ENCODE results near the gene HSD17B1. TPM values are rescaled to one million over a fixed set of nuclear protein-coding genes. Genes with fewer than 3 reads are reported as not detected.

The HSD17B1 gene
- total and polyA plus RNA-seq, 2 donors (not counting 3 experiments of a cell fraction or from before 2014, with no cell fraction given): 0.22 to 1.0 TPM

- Histone ChIP-seq H3K27me3 (ENCODE audit: control insufficient read depth in 2 of 2, insufficient read depth in 2 of 2, low read length in 2 of 2) (no peaks in the 10 kb centered on the region), H3K27ac (ENCODE audit: insufficient read depth, low read depth, low read length) (no peak overlapping the region), H3K36me3 (ENCODE audit: control insufficient read depth in 2 of 2, extremely low read depth in 1 of 2, insufficient read depth in 2 of 2, low read length in 2 of 2) (no peaks in the 10 kb centered on the region), H3K79me2 (ENCODE audit: control insufficient read depth, insufficient read depth, low read length) (peaks cover 17% of the 10 kb centered on the region), H3K4me1 (ENCODE audit: control insufficient read depth, extremely low read depth, insufficient read depth, low read length) (peaks cover 14% of the 10 kb centered on the region), H3K4me3 (replicated peaks in 1 of 3; ENCODE audit: insufficient read depth in 1 of 3, low read depth in 1 of 3, low read length in 3 of 3) (no peak overlapping the region), H3K4me2 (ENCODE audit: insufficient read depth, low read length) (peak overlapping the region; percentile 58), H3K9me1 (replicated peaks; ENCODE audit: control insufficient read depth, extremely low read depth, insufficient read depth, low read length) (no peaks in the 10 kb centered on the region), H2AFZ (ENCODE audit: low read depth, low read length) (no peak overlapping the region), H3K9me3 (replicated peaks; ENCODE audit: control insufficient read depth, insufficient read depth, low read length) (no peaks in the 10 kb centered on the region), H4K20me1 (replicated peaks; ENCODE audit: control insufficient read depth, extremely low read depth, insufficient read depth, low read length) (no peaks in the 10 kb centered on the region), H3K9ac (replicated peaks; ENCODE audit: extremely low read depth, insufficient read depth, low read length) (no peak overlapping the region)
- no peak for TF ChIP-seq MYC (IDR thresholded peaks at IDR 0.05; ENCODE audit: low read depth, low read length)
- TF ChIP-seq GATA2 (IDR thresholded peaks at IDR 0.05; ENCODE audit: insufficient read depth, insufficient read length, low read depth, low read length): no peak
- no peak for TF ChIP-seq POLR2AphosphoS5 (IDR thresholded peaks at IDR 0.05; ENCODE audit: insufficient read depth, low read depth, low read length)
- TF ChIP-seq CTCF (IDR thresholded peaks at IDR 0.05; ENCODE audit: extremely low read depth in 1 of 2, insufficient read depth in 1 of 2, low read depth in 1 of 2, low read length in 2 of 2): no peak
- TF ChIP-seq POLR2A (IDR thresholded peaks at IDR 0.05; ENCODE audit: low read depth, low read length): no peak
- no peak for TF ChIP-seq JUN (IDR thresholded peaks at IDR 0.05; ENCODE audit: borderline replicate concordance, insufficient read depth, insufficient read length, low read depth)
- TF ChIP-seq FOS (IDR thresholded peaks at IDR 0.05; ENCODE audit: borderline replicate concordance, insufficient read depth, low read length): no peak
- no peak for TF ChIP-seq EZH2 (IDR thresholded peaks at IDR 0.05; ENCODE audit: borderline replicate concordance, low read depth, low read length, severe bottlenecking)
- TF ChIP-seq MAX (IDR thresholded peaks at IDR 0.05; ENCODE audit: insufficient read depth, insufficient read length): no peak
- DNase-seq (ENCODE audit: low read depth, low spot score): no peak
- ChIA-PET POLR2A (no interaction called here), CTCF (interaction anchor here (1.0 to 1.7 kb wide), 4 partner anchors 17 to 331 kb away, joined by 3 to 11 read pairs (median 4); partner anchors contain the start of genes NAGLU and PSMC3IP)
- BruUV-seq (replicated peaks): no TSS peak
- dilution Hi-C loops (cut with MboI; ENCODE audit: extremely low pct_ligation_motif_present, low sequenced_read_pairs) (no loop called here), intact Hi-C loops (cut with micrococcal nuclease) (no loop called here)
- FAIRE-seq: no peak
Measured at GRCh38 chr17:42553161-42553818, 567 bp downstream of the HSD17B1 start.
